Activated gamma-delta T cell treated with anti-CD3 and anti-CD28 coated beads, Interleukin-2, amount 50 U/mL, for 16 hours (primary cell): Measurements from ENCODE around the gene MIPEP.

Source experiments
- DNase-seq: peaks from one replicate; pipeline ENCODE4 v3.0.0-alpha.2; 2020; ENCODE audit warnings: low read depth

Gene MIPEP

GRCh38 chr13:23680845-23681669, 208.1 kb downstream of the MIPEP start:
- no peak for DNase-seq
